GM21526 (cell line): Measurements from ENCODE around the gene CPED1.
"Not testable (repeated sequence)": the region's sequence is repeated elsewhere in the genome, so short reads cannot be mapped to it uniquely, and the experiment has no call there.

ENCODE experiments used
- ATAC-seq: cut with Tn5 transposase; IDR thresholded peaks from one replicate; pipeline ENCODE4 v1.9.1; 2021; ENCODE audit warnings: moderate library complexity; ENCODE audit not compliant: unreplicated experiment, low FRiP score

The CPED1 gene

GRCh38 chr7:121059979-121060509, 71.5 kb downstream of the CPED1 start:
- not testable (repeated sequence) for ATAC-seq

DNA sequence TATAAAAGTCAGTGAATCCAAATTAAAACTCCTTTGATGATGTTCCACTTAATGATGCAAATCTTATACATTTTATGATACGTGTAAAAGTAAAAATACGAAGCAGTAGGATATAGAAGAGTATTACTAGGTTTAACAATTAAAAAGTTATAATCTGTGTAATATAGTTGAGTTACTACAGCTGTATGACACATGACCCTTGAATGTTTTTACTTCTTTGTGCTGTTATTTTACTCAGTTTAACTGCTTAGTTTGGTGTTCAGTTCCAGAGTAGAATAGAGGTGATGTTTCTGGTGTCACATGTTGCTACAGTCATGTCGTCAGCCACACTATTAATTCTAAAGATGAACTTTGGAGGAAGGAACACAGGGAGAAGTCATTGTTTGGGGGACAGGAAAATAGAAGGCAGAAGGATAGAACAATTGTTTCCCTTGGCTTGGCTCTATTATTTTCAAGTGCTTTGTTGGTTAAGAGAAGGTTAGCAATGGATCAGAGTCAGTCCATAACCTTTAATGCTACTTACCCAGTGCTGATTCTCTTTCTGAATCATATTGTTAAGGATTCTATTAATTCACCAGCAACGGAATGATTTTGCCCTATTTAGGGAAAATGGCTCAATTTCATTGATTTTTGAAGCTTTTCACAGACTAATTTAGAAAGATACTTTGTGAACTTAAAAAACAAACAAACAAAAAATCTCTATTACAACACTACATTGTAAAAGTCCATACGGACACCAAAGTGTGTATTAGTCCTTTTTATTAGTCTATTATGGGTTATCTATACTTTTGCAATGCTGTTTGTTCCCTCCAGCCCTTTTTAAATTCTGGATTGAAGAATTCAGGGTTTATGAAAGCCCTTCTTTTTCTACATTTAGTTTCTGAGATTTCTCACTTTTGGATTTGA, 73.4 kb downstream of the CPED1 start:
- ATAC-seq: no peak

- ATAC-seq: no peak
Observed at GRCh38 chr7:121062671-121063279, 74.3 kb downstream of the CPED1 start.

DNA sequence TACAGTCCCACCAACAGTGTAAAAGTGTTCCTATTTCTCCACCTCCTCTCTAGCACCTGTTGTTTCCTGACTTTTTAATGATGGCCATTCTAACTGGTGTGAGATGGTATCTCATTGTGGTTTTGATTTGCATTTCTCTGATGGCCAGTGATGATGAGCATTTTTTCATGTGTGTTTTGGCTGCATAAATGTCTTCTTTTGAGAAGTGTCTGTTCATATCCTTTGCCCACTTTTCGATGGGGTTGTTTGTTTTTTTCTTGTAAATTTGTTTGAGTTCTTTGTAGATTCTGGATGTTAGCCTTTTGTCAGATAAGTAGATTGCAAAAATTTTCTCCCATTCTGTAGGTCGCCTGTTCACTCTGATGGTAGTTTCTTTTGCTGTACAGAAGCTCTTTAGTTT, 79.2 kb downstream of the CPED1 start:
- ATAC-seq: not testable (repeated sequence)

DNA sequence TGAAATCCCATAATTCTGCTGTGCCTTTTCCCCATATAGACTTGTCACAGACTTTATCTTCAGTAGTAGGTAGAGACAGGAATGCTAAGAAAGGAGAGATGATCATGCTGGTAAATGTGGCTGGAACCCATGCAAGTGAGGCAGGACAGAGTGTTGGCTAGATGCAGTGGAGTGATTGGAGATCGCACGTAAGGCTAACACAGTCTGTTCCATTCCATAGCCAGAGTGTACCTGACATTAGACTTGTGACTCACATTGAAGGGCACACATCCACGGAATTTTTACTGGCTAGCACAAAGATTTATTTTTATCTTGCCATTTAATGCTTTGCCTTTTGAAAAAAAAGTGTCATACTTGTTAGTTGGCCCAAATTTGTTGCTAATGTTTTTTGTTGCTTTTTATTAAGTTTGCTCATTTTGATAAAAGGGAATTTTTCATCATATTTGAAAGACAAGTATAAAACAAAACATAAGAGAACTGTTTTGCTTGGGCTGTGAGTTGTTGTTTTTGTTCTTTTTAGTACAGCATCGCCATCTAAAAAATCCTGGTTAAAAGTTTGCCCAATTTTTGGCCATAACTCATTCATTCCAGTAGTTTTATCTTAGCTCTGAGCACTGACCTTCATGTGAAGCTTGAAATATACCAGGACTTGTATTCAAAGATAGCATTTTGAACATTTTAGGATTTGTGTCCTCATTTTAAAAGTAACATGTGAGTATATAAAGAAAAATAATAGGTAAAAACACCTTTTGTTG, 81.0 kb downstream of the CPED1 start:
- ATAC-seq: no peak

DNA sequence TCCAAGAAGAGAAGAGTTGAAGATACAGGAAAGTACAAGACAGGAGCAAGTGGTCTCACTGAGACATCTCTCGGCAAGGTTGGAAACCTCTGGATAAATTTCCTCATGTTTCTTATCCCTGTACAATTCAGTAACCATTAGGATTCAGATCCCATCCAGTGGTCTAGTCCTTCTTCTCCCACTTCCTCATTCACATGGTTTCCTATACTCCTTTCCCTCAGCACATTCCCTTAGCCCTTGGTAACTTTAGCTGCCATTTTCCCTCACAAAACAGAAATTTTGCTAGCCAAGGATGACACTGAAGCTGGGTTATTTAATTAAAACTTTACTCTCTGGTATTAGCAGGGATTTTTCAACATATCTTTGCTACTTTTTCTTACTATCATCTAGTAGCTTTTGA, 82.6 kb downstream of the CPED1 start:
- ATAC-seq: no peak

- ATAC-seq: no peak
Observed at GRCh38 chr7:121071662-121072061, 83.2 kb downstream of the CPED1 start.

DNA sequence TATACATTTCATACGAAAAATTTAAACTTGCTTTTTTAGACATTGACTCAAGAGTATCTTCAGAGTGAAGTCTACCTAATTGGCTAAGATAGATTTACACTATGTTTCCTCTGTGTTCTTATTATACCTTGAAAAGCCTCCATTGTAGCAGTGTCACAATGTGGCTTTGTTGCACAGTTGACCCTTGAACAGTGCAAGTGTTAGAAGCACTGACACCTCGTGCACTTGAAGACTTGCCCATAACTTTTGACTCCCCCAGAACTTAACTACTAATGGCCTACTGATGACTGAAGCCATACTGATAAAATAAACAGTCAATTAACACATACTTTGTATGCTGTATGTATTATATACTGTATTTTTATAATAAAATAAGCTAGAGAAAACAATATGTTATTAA, 84.3 kb downstream of the CPED1 start:
- ATAC-seq: no peak

DNA sequence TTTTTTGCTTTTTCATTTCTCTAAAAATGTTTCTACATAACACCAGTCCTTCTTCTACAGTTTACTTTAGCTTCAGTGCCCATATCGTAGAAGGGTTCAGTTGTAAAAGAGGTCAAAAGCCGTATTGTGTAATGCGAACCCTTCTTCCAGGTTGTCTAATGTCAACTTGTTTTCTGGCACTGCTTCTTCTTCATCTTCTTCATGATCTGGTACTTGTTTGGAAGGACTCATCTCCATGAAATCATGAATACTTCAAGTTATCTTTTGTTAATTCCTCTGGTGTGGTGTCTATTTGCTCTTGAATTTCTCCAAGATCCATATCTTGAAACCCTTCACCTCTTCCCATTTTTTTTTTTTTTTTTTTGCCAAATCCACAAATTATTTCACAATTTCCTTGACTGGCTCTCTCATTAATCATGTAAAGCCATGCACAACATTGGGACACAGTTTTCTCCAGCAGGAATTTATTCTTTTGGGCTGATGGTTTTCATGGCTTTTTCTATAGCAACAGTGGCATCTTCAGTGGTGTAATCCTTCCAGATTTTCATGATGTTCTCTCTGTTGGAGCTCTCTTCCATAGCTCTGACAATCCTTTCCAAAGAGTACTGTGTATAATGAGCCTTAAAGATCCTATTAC, 85.1 kb downstream of the CPED1 start:
- ATAC-seq: no peak

DNA sequence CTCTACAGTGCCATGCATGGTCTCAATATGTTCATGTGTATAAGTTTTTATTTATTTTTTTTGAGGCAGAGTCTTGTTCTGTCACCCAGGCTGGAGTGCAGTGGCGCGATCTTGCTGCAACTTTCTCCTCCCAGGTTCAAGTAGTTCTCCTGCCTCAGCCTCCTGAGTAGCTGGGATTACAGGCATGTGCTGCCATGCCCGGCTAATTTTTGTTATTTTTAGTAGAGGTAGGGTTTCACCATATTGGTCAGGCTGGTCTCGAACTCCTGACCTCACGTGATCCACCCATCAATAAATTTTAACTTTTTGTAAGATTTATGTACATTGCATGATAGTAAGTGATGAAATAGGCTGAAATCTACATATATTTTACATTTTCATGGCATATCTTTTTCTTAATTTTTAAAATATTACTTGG, 86.9 kb downstream of the CPED1 start:
- ATAC-seq: not testable (repeated sequence)

DNA sequence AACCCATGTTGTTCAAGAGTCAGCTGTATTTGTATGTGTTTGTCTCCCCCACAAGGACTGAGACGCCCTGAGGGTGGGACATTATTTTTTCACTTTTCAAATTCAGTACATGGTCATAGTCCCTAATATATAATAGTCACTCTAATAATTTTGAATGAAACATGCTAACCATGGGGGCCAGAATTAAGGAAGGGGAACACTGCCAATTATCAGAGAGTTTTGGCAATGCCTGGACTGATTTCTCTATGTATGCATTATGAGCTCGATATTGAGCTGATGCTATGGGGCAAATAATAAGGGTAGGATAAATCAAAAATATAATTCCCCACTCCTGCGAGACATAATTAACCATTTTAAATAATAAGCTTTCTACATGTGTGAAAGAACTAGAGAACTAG, 87.4 kb downstream of the CPED1 start:
- ATAC-seq: no peak

DNA sequence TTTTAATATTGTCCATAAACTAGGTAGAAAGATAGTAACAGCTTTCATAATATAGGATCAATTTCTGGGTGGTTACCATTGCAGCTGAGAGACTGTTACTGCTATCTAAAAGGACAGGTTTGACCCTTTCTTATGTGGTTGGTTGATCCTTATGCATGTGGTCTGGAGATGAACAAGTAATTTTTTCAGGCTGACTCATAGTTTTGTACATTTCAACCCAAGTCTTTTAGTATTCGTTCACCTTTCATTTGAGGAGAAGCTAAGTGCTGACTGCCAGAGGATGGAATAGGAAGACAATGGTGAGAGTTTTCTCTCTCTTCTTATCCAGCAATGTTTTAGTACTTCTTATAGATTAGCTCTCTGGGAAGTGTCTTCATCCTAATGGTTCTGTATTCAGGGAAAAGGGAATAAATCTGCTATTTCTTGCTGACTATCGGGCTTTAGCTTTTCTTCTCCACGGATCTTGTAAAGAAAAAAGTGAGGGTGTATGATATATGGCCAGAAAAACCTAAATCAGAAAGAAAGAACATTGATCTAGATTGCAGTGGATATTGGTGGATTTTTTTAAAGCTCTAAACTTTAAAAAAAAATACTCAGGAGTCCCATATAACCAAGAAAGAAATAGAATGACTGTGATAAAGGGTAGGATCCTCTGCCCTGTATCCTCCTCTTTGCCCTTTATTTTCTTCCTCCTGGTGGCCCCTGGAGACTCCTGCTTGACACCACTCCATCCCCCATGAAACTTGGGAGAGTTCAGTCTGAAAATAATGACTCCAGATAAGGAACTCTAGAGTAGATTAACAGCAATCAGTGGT, 88.0 kb downstream of the CPED1 start:
- ATAC-seq: no peak

- no peak for ATAC-seq
Observed at GRCh38 chr7:121077165-121077630, 88.7 kb downstream of the CPED1 start.

DNA sequence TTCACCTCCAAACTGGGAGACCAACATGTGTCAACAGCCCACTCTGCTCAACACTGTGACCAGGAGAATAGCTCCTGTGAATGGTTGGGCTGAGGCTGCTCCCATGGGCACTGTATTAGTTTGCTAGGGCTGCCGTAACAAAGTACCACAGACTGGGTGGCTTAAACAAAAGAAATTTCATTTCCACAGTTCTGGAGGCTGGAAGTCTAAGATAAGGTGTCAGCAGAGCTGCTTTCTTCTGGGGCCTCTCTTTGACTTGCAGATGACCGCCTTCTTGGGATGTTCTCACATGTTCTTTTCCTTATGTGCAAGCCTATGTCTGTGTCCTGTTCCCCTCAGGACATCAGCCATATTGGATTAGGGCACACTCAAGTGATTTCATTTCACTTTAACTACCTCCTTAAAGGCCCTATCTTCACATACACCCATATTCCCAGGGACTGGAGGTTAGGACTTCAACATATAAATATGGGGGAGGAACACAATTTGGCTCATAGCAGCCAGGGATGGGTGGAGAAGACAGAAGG, 90.3 kb downstream of the CPED1 start:
- no peak for ATAC-seq

- ATAC-seq: no peak
Observed at GRCh38 chr7:121079425-121080169, 91.1 kb downstream of the CPED1 start.

GRCh38 chr7:121080257-121080912, 91.9 kb downstream of the CPED1 start:
- no peak for ATAC-seq

DNA sequence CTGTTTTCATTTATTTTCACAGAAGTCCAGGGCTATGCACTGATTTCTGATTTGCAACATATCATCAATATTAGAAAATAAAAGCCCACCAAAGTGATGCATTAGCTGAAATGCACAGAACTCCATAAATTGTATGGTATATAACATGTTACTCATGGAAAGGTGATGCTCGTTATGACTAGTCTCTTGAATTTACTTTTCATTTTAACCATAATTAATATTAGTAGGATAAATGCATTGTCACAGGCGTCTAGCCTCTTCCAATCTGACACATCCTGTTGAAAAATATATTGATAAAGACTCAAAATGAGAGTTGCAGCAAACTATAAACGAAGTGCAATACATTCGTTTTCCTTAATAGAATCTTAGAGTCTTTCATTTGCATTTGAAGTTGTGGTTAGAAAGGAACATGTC, 92.4 kb downstream of the CPED1 start:
- ATAC-seq: no peak

- ATAC-seq: peak; percentile 84
Observed at GRCh38 chr7:121081327-121081936, 92.9 kb downstream of the CPED1 start.
